ENCODE measurements around the gene ALDOA. TPM values are rescaled to one million over a fixed set of nuclear protein-coding genes. Genes with fewer than 3 reads are reported as not detected.

The ALDOA gene
- total and polyA plus RNA-seq, 9 of the 15 experiments (the other 6 are each of a cell fraction or from before 2014, with no cell fraction given) = 311 to 2,224 (median 1,293) TPM

GRCh38 chr16:30086291-30087140, 21.0 kb downstream of the ALDOA start:
- DNase-seq (ENCODE audit: extremely low read depth in 1 of 4, low spot score in 3 of 4) (no peak), FAIRE-seq (no peak), ATAC-seq (no peak; the same call in 2 of the 3 replicates)
- peaks cover 9 to 44% of the 10 kb centered on the region in 2 experiments; a peak in 4 of 5 replicates for H3K4me1 ChIP-seq (replicated peaks in 1 of 2; ENCODE audit: control insufficient read depth in 2 of 2, insufficient read depth in 2 of 2, low read length in 2 of 2)
- no peak overlapping the region for H3K4me2 ChIP-seq (ENCODE audit: insufficient read depth, low read length)
- no peak overlapping the region for H2AFZ ChIP-seq (ENCODE audit: low read depth, low read length)
- no peak overlapping the region for H3K4me3 ChIP-seq
- intact Hi-C loops (cut with micrococcal nuclease) = no loop called here
- no peaks in the 10 kb centered on the region for H4K20me1 ChIP-seq (replicated peaks; ENCODE audit: control insufficient read depth, insufficient read depth, low read length)
- H3K36me3 ChIP-seq (ENCODE audit: control insufficient read depth, insufficient read depth, low read length) = peaks cover 50% of the 10 kb centered on the region; the same call in 2 of the 3 replicates
- POLR2A ChIA-PET = interaction anchor here (0.5 to 1.7 kb wide), 3 partner anchors 12 to 572 kb away, joined by 3 to 9 read pairs (median 3); a partner anchor contains a TSS
- WGBS (ENCODE audit: insufficient coverage, low coverage, missing lambda C conversion rate) = 88% methylated on average over 20 of the region's 27 CpGs
- CTCF ChIA-PET (ENCODE audit: low intra/inter-chr PET ratio) = no interaction called here
- H3K9ac ChIP-seq (ENCODE audit: insufficient read depth in 1 of 2, low read depth in 2 of 2, low read length in 2 of 2) = no peak overlapping the region
- H3K9me3 ChIP-seq (replicated peaks; ENCODE audit: control insufficient read depth, insufficient read depth, low read depth, low read length) = no peaks in the 10 kb centered on the region
- no TSS peak for BruUV-seq (replicated peaks)
- H3K9me1 ChIP-seq (ENCODE audit: control insufficient read depth, insufficient read depth, low read length) = no peaks in the 10 kb centered on the region
- no peaks in the 10 kb centered on the region; the same call in 2 of the 3 replicates for H3K79me2 ChIP-seq (ENCODE audit: control insufficient read depth, insufficient read depth, low read length)
- in situ Hi-C loops (cut with MboI) = no loop called here
- H3K27me3 ChIP-seq (ENCODE audit: control insufficient read depth in 2 of 2, insufficient read depth in 2 of 2, low read length in 2 of 2) = no peaks in the 10 kb centered on the region
- H3K27ac ChIP-seq (ENCODE audit: extremely low read depth, low read depth, low read length) = no peak overlapping the region
- TF ChIP-seq THRA (IDR thresholded peaks at IDR 0.05) (no peak), RBFOX2 (IDR thresholded peaks at IDR 0.05; ENCODE audit: low read depth, low read length) (peak; percentile 67), FOXP4 (CRISPR knock-in tag; IDR thresholded peaks at IDR 0.05; ENCODE audit: borderline replicate concordance) (no peak), FOS (IDR thresholded peaks at IDR 0.05; ENCODE audit: extremely low read depth, insufficient read length) (no peak), SNRNP70 (optimal IDR thresholded peaks at IDR 0.05; ENCODE audit: low read depth, low read length) (no peak), SUPT5H (IDR thresholded peaks at IDR 0.05) (0 out of 2 replicates have a peak, but pooled peaks have one; percentile 12), GATAD2B (IDR thresholded peaks at IDR 0.05; ENCODE audit: borderline replicate concordance) (no peak), ZNF165 (CRISPR knock-in tag; IDR thresholded peaks at IDR 0.05; ENCODE audit: borderline replicate concordance) (no peak), MNT (conservative IDR thresholded peaks at IDR 0.05) (no peak), DNMT1 (IDR thresholded peaks at IDR 0.05) (no peak), RBM22 (IDR thresholded peaks at IDR 0.05; ENCODE audit: low read depth, low read length, poor library complexity, severe bottlenecking) (peak; percentile 76), CHAMP1 (IDR thresholded peaks at IDR 0.05) (no peak), PML (IDR thresholded peaks at IDR 0.05; ENCODE audit: low read length) (no peak)

Data from K562 (cell line).